Kidney (tissue), 14 donors: Measurements from ENCODE around the gene NOTCH2. TPM values are rescaled to one million over a fixed set of nuclear protein-coding genes. Genes with fewer than 3 reads are reported as not detected.

Experiments
- DNase-seq, 5 donors: peaks; one replicate each; pipeline ENCODE4 v3.0.0-alpha.2; 2013 to 2020
- FAIRE-seq: peaks from 2 replicates; lab custom pipeline; 2012; peaks lifted over from hg19 to GRCh38; lab: Jason Lieb, UNC
- H3K27ac ChIP-seq, 2 donors: one replicate each; pipeline ENCODE4 v1.7.0; 2013; ENCODE audit warnings: low read depth in 2 of 2, low read length in 2 of 2, inconsistent platforms in 1 of 2
- H3K27me3 ChIP-seq: one replicate; pipeline ENCODE4 v1.7.1; 2013; ENCODE audit warnings: low read length, inconsistent platforms; ENCODE audit not compliant: control insufficient read depth, insufficient read depth
- H3K36me3 ChIP-seq, 3 donors: one replicate each; pipeline versions ENCODE4 v1.7.0 to v1.7.1; 2013; ENCODE audit warnings: low read length in 3 of 3, control low read depth in 1 of 3, inconsistent platforms in 1 of 3; ENCODE audit not compliant: insufficient read depth in 3 of 3, control insufficient read depth in 2 of 3
- H3K4me1 ChIP-seq, 3 donors: one replicate each; pipeline versions ENCODE4 v1.7.0 to v1.7.1; 2013; ENCODE audit warnings: low read length in 3 of 3, inconsistent platforms in 1 of 3, low read depth in 1 of 3; ENCODE audit not compliant: control insufficient read depth in 2 of 3, insufficient read depth in 2 of 3
- H3K4me3 ChIP-seq, 3 donors: one replicate each; pipeline versions ENCODE4 v1.7.0 to v1.8.1; 2013; ENCODE audit warnings: low read length in 3 of 3, control low read depth in 1 of 3, inconsistent platforms in 1 of 3
- H3K9ac ChIP-seq, 3 donors: one replicate each; pipeline versions ENCODE4 v1.7.0 to v1.7.1; 2013; ENCODE audit warnings: low read length in 3 of 3, control low read depth in 1 of 3, inconsistent platforms in 1 of 3
- H3K9me3 ChIP-seq, 3 donors: one replicate each; pipeline versions ENCODE4 v1.7.0 to v1.7.1; 2013; ENCODE audit warnings: low read length in 3 of 3, control low read depth in 1 of 3, inconsistent platforms in 1 of 3; ENCODE audit not compliant: control insufficient read depth in 2 of 3, insufficient read depth in 1 of 3
- CTCF ChIP-seq: IDR thresholded peaks from 3 replicates; pipeline ENCODE4 v1.5.1; 2012; ENCODE audit warnings: mild to moderate bottlenecking, moderate library complexity, borderline replicate concordance; ENCODE audit not compliant: insufficient read depth; ENCODE audit errors: extremely low read depth
- intact Hi-C: fragments of 100-400 bp; cut with DNase I; formaldehyde crosslinking; loops from one replicate; pipeline ENCODE4 v1.11.1; 2022
- polyA plus RNA-seq: library from polyadenylated mRNA; stranded (reverse); fragments of 350-450 nt; fragmentation: Illumina TruSeq; extraction: RNeasy Lipid Tissue Mini Kit (QIAGEN cat#74804); gene quantifications from one replicate; pipeline ENCODE4 v1.2.3, GENCODE V29; 2014; ENCODE audit warnings: low read depth, low replicate concordance; ENCODE audit not compliant: insufficient read depth
- total RNA-seq: library from RNA; stranded (reverse); fragmentation: NEBNext Ultra II Directional; extraction: Animal tissue kit (Norgen Biotek cat#: 25700); gene quantifications from one replicate; pipeline ENCODE4 v1.2.1, GENCODE V29; 2021
- donor health status: control.
- donor health status: control.
- donor health status: control.
- donor health status: control.
- donor health status: control.
- donor health status: DM: yes; HTN: yes; CAD: no.
- donor health status: Normal renal cell carcinoma (clear cell type).

The NOTCH2 gene
- total and polyA plus RNA-seq, 2 donors from 2014 or later = 4.9 to 113 TPM

GRCh38 chr1:119988306-119989062 is 81.0 kb downstream of the NOTCH2 start:
- H3K27me3 ChIP-seq = no peaks in the 10 kb centered on the region
- H3K9me3 ChIP-seq = no peaks in the 10 kb centered on the region
- no peak for FAIRE-seq
- no peaks in the 10 kb centered on the region for H3K4me1 ChIP-seq
- no peak for DNase-seq
- H3K36me3 ChIP-seq = peaks cover 0 to 10% (median 2%) of the 10 kb centered on the region in 3 donors
- no peak overlapping the region for H3K9ac ChIP-seq
- TF ChIP-seq CTCF = no peak
- H3K4me3 ChIP-seq = no peak overlapping the region
- no peak overlapping the region for H3K27ac ChIP-seq
- intact Hi-C loops = no loop called here

GRCh38 chr1:119987686-119988085 is 81.8 kb downstream of the NOTCH2 start:
- no peak for FAIRE-seq
- no peaks in the 10 kb centered on the region for H3K9me3 ChIP-seq
- peaks cover 0 to under 1% (median 0%) of the 10 kb centered on the region in 3 donors for H3K4me1 ChIP-seq
- no peak overlapping the region for H3K4me3 ChIP-seq
- DNase-seq = no peak
- H3K27ac ChIP-seq = no peak overlapping the region
- intact Hi-C loops = no loop called here
- H3K27me3 ChIP-seq = no peaks in the 10 kb centered on the region
- H3K9ac ChIP-seq = no peak overlapping the region
- no peak for TF ChIP-seq CTCF
- H3K36me3 ChIP-seq = peaks cover 0 to 10% (median 2%) of the 10 kb centered on the region in 3 donors

GRCh38 chr1:119987112-119987511 is 82.3 kb downstream of the NOTCH2 start:
- intact Hi-C loops = no loop called here
- Histone ChIP-seq H3K4me1 (peaks cover 0 to 5% (median 2%) of the 10 kb centered on the region in 3 donors), H3K36me3 (peaks cover 0 to 10% (median 2%) of the 10 kb centered on the region in 3 donors), H3K27ac (no peak overlapping the region), H3K27me3 (no peaks in the 10 kb centered on the region), H3K4me3 (no peak overlapping the region), H3K9me3 (no peaks in the 10 kb centered on the region), H3K9ac (no peak overlapping the region)
- FAIRE-seq (no peak), DNase-seq (no peak)
- no peak for TF ChIP-seq CTCF
